Measurements from ENCODE around the gene TCF19. TPM values are rescaled to one million over a fixed set of nuclear protein-coding genes. Genes with fewer than 3 reads are reported as not detected.

TCF19 gene, protein sequence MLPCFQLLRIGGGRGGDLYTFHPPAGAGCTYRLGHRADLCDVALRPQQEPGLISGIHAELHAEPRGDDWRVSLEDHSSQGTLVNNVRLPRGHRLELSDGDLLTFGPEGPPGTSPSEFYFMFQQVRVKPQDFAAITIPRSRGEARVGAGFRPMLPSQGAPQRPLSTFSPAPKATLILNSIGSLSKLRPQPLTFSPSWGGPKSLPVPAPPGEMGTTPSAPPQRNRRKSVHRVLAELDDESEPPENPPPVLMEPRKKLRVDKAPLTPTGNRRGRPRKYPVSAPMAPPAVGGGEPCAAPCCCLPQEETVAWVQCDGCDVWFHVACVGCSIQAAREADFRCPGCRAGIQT
- polyA plus RNA-seq (2013, experiment 1 of 2), result 12.1 TPM
- polyA plus RNA-seq (2013, experiment 2 of 2), result 12.5 TPM

GRCh38 chr6:31158140-31158862 is at the start of gene TCF19:
TSS of gene TCF19 (plus strand) at chr6:31158589. CDS start at chr6:31159470, 881 bp downstream.
- H3K9ac ChIP-seq (ENCODE audit: low read length), result peak within 1 kb of the TSS; percentile 91
- H3K4me1 ChIP-seq (ENCODE audit: control insufficient read depth, low read depth, low read length), result peaks cover 7% of the 10 kb centered on the region
- peak within 1 kb of the TSS; percentile 83 for H3K27ac ChIP-seq (ENCODE audit: low read depth, low read length)
- peak within 1 kb of the TSS; percentile 85 for H3K4me3 ChIP-seq (ENCODE audit: low read length)
- H3K23ac ChIP-seq (ENCODE audit: low read length), result no peak within 1 kb of the TSS
- H2BK120ac ChIP-seq (ENCODE audit: low read depth, low read length), result no peak within 1 kb of the TSS
- peaks cover 3% of the 10 kb centered on the region for H3K36me3 ChIP-seq (ENCODE audit: control insufficient read depth, insufficient read depth, low read length)
- H3K4me2 ChIP-seq (ENCODE audit: low read length), result peak within 1 kb of the TSS; percentile 97
- no CpG with 5 or more reads among the region's 65 CpGs for WGBS (ENCODE audit: extremely low coverage, insufficient coverage, low lambda C conversion rate)
- no peak within 1 kb of the TSS for H4K8ac ChIP-seq (ENCODE audit: low read depth, low read length)
- peak; percentile 100 for DNase-seq
- peaks cover 7% of the 10 kb centered on the region for H3K79me1 ChIP-seq (ENCODE audit: low read length)
- peak within 1 kb of the TSS; percentile 47 for H2AK5ac ChIP-seq (ENCODE audit: low read length)
- no peaks in the 10 kb centered on the region for H3K79me2 ChIP-seq (ENCODE audit: control insufficient read depth, insufficient read depth, low read length)
- H3K27me3 ChIP-seq (ENCODE audit: insufficient read depth, low read length, poor library complexity), result no peaks in the 10 kb centered on the region
- H3K56ac ChIP-seq (ENCODE audit: low read length), result peak within 1 kb of the TSS; percentile 97
- no peak within 1 kb of the TSS for H2BK15ac ChIP-seq (replicated peaks; ENCODE audit: low read depth)
- no peak within 1 kb of the TSS for H4K5ac ChIP-seq (ENCODE audit: low read length)
- no peak within 1 kb of the TSS for H2BK5ac ChIP-seq (ENCODE audit: low read length)
- H3K18ac ChIP-seq (ENCODE audit: low read length), result peak within 1 kb of the TSS; percentile 95
- H3K4ac ChIP-seq (ENCODE audit: low read depth, low read length), result peak within 1 kb of the TSS; percentile 90

DNA sequence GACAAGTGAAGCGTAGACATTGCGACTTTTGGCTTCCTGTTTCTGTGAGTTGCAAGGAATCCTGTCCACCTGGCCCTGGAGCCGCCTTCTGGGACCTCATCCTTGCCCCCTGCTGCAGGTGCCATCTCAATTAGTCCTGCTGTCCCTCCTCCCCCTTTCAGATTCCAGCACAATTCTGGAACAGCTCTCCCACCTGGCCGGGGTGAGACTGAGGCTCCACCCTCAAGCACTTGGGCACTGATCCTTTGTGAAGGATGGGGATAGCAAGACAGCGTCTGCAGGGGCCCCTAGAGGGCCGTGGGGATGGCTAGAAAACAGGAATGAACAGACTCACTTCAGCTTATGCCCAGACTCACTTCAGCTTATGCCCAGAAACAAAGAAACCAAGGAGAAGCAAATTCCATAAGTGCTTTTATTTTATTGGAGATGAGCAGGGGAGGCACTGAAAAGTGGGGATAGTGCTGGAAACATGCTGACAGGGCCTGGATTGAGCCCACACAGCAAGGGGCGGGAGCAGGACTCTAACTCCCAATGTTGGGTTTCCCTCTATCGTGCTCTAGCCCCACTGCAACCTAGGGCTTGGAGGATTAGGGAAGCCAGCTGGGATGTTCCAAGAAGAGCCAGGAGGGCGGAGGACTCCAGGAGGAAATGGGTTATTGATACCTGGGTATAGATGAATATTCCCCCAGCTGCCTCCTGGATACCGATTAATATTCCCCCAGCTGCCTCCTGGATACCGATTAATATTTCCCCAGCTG is 47.4 kb upstream of the TCF19 start:
- Histone ChIP-seq H3K27me3 (ENCODE audit: insufficient read depth, low read length, poor library complexity) (no peaks in the 10 kb centered on the region), H2BK15ac (replicated peaks; ENCODE audit: low read depth) (no peak overlapping the region), H3K79me1 (ENCODE audit: low read length) (no peaks in the 10 kb centered on the region), H3K27ac (ENCODE audit: low read depth, low read length) (no peak overlapping the region), H2AK5ac (ENCODE audit: low read length) (no peak overlapping the region), H3K9ac (ENCODE audit: low read length) (no peak overlapping the region), H2BK5ac (ENCODE audit: low read length) (no peak overlapping the region), H4K8ac (ENCODE audit: low read depth, low read length) (no peak overlapping the region), H3K56ac (ENCODE audit: low read length) (no peak overlapping the region), H3K18ac (ENCODE audit: low read length) (no peak overlapping the region), H2BK120ac (ENCODE audit: low read depth, low read length) (no peak overlapping the region), H3K79me2 (ENCODE audit: control insufficient read depth, insufficient read depth, low read length) (no peaks in the 10 kb centered on the region), H3K4me1 (ENCODE audit: control insufficient read depth, low read depth, low read length) (peaks cover 15% of the 10 kb centered on the region), H3K4me2 (ENCODE audit: low read length) (no peak overlapping the region), H4K5ac (ENCODE audit: low read length) (no peak overlapping the region), H3K23ac (ENCODE audit: low read length) (no peak overlapping the region), H3K4ac (ENCODE audit: low read depth, low read length) (no peak overlapping the region), H3K4me3 (ENCODE audit: low read length) (no peak overlapping the region), H3K36me3 (ENCODE audit: control insufficient read depth, insufficient read depth, low read length) (no peaks in the 10 kb centered on the region)
- no CpG with 5 or more reads among the region's 11 CpGs for WGBS (ENCODE audit: extremely low coverage, insufficient coverage, low lambda C conversion rate)
- DNase-seq, result peak; percentile 59

- Histone ChIP-seq H4K5ac (ENCODE audit: low read length) (no peak overlapping the region), H3K79me1 (ENCODE audit: low read length) (no peaks in the 10 kb centered on the region), H3K23ac (ENCODE audit: low read length) (no peak overlapping the region), H2BK120ac (ENCODE audit: low read depth, low read length) (no peak overlapping the region), H2BK15ac (replicated peaks; ENCODE audit: low read depth) (no peak overlapping the region), H2AK5ac (ENCODE audit: low read length) (no peak overlapping the region), H3K4me2 (ENCODE audit: low read length) (no peak overlapping the region), H3K36me3 (ENCODE audit: control insufficient read depth, insufficient read depth, low read length) (no peaks in the 10 kb centered on the region), H3K4me3 (ENCODE audit: low read length) (no peak overlapping the region), H3K27me3 (ENCODE audit: insufficient read depth, low read length, poor library complexity) (no peaks in the 10 kb centered on the region), H4K8ac (ENCODE audit: low read depth, low read length) (no peak overlapping the region), H3K56ac (ENCODE audit: low read length) (no peak overlapping the region), H2BK5ac (ENCODE audit: low read length) (no peak overlapping the region), H3K27ac (ENCODE audit: low read depth, low read length) (no peak overlapping the region), H3K79me2 (ENCODE audit: control insufficient read depth, insufficient read depth, low read length) (no peaks in the 10 kb centered on the region), H3K18ac (ENCODE audit: low read length) (no peak overlapping the region), H3K4ac (ENCODE audit: low read depth, low read length) (no peak overlapping the region), H3K4me1 (ENCODE audit: control insufficient read depth, low read depth, low read length) (peaks cover 15% of the 10 kb centered on the region), H3K9ac (ENCODE audit: low read length) (no peak overlapping the region)
- WGBS (ENCODE audit: extremely low coverage, insufficient coverage, low lambda C conversion rate), result no CpG with 5 or more reads among the region's 13 CpGs
- no peak for DNase-seq
These were observed 46.7 kb upstream of the TCF19 start for GRCh38 chr6:31111712-31112111.

DNA sequence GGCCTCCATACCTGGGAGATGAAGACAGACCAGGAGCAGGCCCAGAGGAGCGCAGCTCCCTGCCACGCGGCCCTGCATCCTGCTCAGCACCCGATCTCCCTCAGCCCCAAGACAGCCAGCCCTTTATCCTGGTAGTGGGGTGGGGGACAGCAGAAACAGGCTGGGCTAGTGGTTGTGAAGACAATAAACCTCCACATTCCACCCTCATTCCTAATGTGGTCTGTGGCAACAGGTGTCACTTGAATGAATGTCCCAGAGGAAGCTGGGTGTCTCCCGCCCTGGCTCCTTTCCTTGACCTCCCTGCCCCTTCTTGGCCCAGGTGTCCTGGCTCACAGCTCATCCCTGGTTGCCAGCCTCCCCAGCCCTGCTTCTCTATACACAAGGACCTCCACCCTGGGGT is 45.9 kb upstream of the TCF19 start, which contains the start of gene C6orf15:
TSS of gene C6orf15 (minus strand) at position 98 of the 400 bp plus-strand sequence. CDS start at position 78, 20 bp downstream.
- WGBS (ENCODE audit: extremely low coverage, insufficient coverage, low lambda C conversion rate), result no CpG with 5 or more reads among the region's 5 CpGs
- H3K4ac ChIP-seq (ENCODE audit: low read depth, low read length), result no peak within 1 kb of the TSS
- H2BK120ac ChIP-seq (ENCODE audit: low read depth, low read length), result no peak within 1 kb of the TSS
- H2BK15ac ChIP-seq (replicated peaks; ENCODE audit: low read depth), result no peak within 1 kb of the TSS
- H3K9ac ChIP-seq (ENCODE audit: low read length), result no peak within 1 kb of the TSS
- H4K8ac ChIP-seq (ENCODE audit: low read depth, low read length), result no peak within 1 kb of the TSS
- H3K56ac ChIP-seq (ENCODE audit: low read length), result no peak within 1 kb of the TSS
- H2BK5ac ChIP-seq (ENCODE audit: low read length), result no peak within 1 kb of the TSS
- no peak within 1 kb of the TSS for H2AK5ac ChIP-seq (ENCODE audit: low read length)
- no peak within 1 kb of the TSS for H3K27ac ChIP-seq (ENCODE audit: low read depth, low read length)
- peak; percentile 47 for DNase-seq
- no peak within 1 kb of the TSS for H4K5ac ChIP-seq (ENCODE audit: low read length)
- no peaks in the 10 kb centered on the region for H3K79me1 ChIP-seq (ENCODE audit: low read length)
- no peaks in the 10 kb centered on the region for H3K27me3 ChIP-seq (ENCODE audit: insufficient read depth, low read length, poor library complexity)
- no peak within 1 kb of the TSS for H3K4me2 ChIP-seq (ENCODE audit: low read length)
- H3K36me3 ChIP-seq (ENCODE audit: control insufficient read depth, insufficient read depth, low read length), result no peaks in the 10 kb centered on the region
- no peak within 1 kb of the TSS for H3K23ac ChIP-seq (ENCODE audit: low read length)
- peaks cover 15% of the 10 kb centered on the region for H3K4me1 ChIP-seq (ENCODE audit: control insufficient read depth, low read depth, low read length)
- no peak within 1 kb of the TSS for H3K4me3 ChIP-seq (ENCODE audit: low read length)
- H3K18ac ChIP-seq (ENCODE audit: low read length), result no peak within 1 kb of the TSS
- H3K79me2 ChIP-seq (ENCODE audit: control insufficient read depth, insufficient read depth, low read length), result no peaks in the 10 kb centered on the region

DNA sequence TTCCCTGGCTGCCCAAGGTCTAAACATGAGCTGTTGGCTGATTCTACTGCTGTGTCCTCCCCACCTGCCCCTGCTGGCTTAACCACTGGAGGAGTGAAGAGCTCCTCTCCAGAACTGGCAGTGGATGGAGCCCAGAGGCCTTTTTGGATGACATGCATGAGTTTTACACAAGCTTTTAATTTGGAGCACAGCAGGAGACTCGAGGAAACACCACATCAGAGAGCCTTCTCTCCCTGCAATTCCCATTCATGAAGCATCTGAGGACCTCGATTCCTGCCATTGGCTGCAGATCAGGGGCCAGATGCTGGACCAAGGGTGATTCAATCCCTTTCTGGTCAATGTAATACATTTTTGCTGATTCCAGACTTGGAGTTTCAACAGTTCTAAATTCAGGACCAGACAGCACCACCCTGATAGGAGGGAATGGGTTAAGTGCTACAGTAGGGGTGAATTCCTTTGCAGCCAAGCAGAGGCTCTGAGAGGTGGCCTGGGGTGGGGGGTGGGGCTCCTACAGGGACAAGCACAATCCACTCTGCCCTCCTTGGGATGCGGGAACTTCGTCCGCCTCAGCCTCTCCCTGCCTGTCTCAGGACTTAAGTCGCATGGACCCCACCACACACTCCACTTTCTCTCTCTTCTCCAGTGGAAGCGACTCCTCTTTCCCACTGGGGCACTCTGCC is 44.4 kb upstream of the TCF19 start:
- Histone ChIP-seq H4K5ac (ENCODE audit: low read length) (no peak overlapping the region), H3K79me2 (ENCODE audit: control insufficient read depth, insufficient read depth, low read length) (no peaks in the 10 kb centered on the region), H3K79me1 (ENCODE audit: low read length) (no peaks in the 10 kb centered on the region), H3K36me3 (ENCODE audit: control insufficient read depth, insufficient read depth, low read length) (no peaks in the 10 kb centered on the region), H2BK5ac (ENCODE audit: low read length) (no peak overlapping the region), H2BK120ac (ENCODE audit: low read depth, low read length) (no peak overlapping the region), H3K4ac (ENCODE audit: low read depth, low read length) (no peak overlapping the region), H2AK5ac (ENCODE audit: low read length) (no peak overlapping the region), H3K27ac (ENCODE audit: low read depth, low read length) (peak overlapping the region; percentile 36), H3K4me2 (ENCODE audit: low read length) (no peak overlapping the region), H3K4me3 (ENCODE audit: low read length) (no peak overlapping the region), H3K18ac (ENCODE audit: low read length) (no peak overlapping the region), H3K9ac (ENCODE audit: low read length) (no peak overlapping the region), H3K27me3 (ENCODE audit: insufficient read depth, low read length, poor library complexity) (no peaks in the 10 kb centered on the region), H4K8ac (ENCODE audit: low read depth, low read length) (no peak overlapping the region), H3K23ac (ENCODE audit: low read length) (no peak overlapping the region), H3K4me1 (ENCODE audit: control insufficient read depth, low read depth, low read length) (peaks cover 15% of the 10 kb centered on the region), H3K56ac (ENCODE audit: low read length) (peak overlapping the region; percentile 18), H2BK15ac (replicated peaks; ENCODE audit: low read depth) (no peak overlapping the region)
- peak; percentile 77 for DNase-seq
- WGBS (ENCODE audit: extremely low coverage, insufficient coverage, low lambda C conversion rate), result no CpG with 5 or more reads among the region's 7 CpGs

Measured in mesendoderm (in vitro differentiated cells).